COLO668 (cell line): ENCODE results near the gene RTL9.
"Not testable (repeated sequence)": the region's sequence is repeated elsewhere in the genome, so short reads cannot be mapped to it uniquely, and the experiment has no call there.

Experiments
- DNase-seq: peaks from one replicate; lab custom pipeline; 2025; ENCODE audit not compliant: unreplicated experiment; lab: John Stamatoyannopoulos, UW

Gene RTL9

DNA sequence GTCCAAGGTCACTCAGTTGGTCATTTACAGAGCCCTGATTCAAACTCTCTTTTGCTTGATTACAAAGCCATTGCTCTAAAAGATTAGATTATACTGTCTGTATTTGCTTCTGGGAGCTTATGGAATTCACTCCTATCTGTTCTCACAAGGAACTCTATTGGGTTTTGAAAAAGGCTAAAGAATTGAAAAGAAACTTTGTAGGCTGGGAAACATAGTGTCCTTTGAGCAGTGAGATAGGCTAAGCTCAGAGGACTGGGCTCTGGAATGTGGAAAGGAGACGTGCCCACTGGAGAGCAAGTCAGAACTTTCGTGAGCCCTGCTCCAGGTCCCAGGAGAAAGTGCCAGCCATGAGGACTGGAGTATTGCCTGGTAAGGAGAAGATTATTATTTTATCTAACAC lies at the start of gene RTL9:
RTL9 (plus strand) TSS at position 301 of the 400 bp plus-strand sequence. CDS start 91,770 bp downstream, outside the sequence.
- DNase-seq: no peak

DNA sequence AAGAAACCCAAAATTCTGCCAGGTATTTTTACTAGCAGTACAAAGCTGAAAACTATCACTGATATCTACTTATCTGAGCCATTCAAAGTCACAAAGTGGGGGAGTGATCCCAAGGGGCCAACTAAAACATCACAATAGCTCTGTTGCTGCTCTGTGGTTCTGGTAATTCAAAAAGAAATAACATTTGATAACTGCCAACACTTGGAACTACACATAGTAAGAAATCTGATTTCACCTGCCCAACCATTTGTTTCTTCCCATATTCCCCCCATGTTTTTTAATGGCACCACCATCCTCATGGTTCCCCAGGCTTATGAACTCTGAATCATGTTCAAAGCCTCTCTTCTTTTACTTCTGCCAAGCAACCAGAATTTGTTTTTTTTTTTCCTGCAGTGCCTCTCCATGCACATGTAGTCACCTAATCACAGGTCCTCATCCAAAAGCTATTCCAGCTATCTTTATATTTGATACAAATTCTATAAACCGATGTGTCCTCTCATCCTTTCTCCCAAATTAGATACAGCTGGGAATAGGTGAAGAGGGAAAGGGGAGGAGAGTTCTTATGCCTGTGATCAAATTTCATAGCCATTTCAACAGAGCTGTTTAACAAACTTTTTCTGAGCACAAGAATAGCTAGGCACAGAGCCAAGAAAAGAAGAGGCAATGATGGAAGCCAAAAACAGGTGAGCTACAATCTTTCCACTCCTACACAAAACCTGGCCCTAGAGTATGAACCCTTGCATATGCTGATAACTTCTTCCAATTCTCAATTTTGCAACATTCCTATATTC lies 48.5 kb upstream of the RTL9 start:
- no peak for DNase-seq

DNA sequence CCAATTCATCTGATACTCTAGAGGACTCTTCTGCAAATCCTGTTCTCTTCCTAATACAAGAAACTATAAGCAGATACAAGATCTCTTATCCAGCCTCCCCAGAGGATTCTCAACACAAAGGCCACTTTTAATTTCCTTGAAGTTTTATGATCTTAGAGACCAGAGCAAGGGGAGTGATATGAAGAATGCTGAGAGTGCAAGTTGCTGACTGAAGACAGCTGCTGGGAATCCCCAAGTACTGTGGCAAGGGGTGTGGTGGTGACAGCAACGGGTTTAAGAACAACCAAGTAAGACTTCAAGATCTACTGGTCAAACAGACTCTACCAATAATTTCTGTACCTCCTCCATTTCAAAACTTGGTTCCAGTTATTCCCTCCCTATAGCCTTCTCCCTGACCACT lies 47.8 kb upstream of the RTL9 start:
- DNase-seq: no peak

DNA sequence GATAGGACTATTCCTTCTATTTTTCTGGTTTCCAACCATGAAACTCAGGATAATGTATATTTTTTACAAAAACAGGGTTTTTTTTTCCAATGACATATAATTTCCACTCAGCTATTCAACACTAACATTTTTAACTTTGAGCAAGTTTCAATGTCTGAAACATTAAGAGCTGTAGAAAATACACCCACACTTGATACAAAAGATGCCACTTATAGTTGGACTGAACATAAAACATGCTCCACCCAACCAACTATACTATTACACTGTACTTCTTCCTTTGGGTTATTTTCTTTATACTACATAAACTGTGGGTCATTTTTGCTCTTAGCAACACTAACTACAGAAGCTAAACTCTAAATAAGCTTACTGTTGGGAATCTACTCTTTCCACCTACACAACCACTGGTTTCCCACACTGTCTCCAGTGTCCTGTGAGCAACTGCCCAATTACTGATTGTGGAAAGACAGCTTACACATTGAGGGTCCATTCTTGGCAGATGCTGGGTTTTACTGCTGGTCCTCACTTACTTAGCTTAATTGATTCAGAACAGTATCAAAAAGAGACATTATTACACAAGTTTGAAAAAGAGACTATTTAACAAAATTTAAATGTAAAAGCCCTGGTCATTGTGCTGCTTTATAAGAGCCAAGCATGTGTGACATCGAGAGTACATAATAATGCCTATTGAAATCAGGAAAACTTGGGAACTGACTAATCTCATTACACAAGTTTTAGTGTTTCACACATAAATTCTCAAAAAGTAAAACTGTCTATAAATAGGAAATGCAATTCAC lies 47.0 kb upstream of the RTL9 start:
- no peak for DNase-seq

DNA sequence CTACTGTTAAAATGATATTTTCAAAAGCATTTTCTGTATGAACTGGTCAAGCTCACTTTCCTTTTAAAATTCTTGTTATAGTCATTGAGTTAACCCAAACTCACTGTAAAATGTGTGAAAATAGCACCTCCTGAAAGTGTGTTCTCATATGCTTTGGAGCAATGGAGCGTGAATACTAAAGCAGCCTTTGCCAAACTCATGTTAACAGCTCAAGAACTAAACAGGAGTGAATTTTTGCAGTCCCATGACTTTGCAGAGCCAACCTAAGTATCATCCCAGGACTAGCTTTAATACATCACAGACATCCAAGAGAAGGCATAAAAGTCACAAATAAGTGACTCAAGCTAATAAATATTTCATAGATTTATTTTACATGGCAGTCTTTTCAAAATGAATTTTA lies 43.1 kb upstream of the RTL9 start:
- DNase-seq: no peak

DNA sequence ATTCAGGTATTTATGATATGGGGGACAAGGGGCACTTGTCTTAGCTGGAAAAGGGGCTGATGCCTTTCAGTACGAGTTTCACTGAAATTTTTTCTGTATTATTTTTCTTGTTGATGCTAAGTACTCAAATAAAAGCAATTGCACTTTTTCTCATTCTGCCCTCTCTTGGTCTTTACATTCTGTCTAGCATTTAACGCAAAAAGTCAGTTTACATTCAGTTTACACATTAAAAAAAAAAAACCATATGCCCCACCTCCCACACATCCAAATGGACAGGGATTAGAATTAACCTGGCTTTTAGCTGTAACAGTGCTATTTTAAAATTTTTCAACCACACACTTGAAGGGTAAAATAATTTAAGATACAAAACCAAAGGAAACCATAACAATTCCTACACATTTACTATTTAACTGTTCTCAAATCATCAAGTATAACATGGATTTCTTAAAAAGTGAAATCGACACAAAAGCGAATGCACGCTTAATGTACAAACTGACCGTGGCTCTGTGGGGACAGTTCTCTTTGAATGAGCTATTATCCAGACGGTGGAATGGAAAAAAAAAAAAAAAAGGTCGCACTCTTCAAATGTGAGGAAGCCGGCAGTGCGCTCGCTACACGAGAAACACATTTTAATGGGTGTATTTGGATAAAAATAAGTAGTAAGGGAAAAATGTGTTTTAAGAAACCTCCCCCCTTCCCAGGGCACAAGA lies 42.1 kb upstream of the RTL9 start:
- DNase-seq: peak; percentile 3

DNA sequence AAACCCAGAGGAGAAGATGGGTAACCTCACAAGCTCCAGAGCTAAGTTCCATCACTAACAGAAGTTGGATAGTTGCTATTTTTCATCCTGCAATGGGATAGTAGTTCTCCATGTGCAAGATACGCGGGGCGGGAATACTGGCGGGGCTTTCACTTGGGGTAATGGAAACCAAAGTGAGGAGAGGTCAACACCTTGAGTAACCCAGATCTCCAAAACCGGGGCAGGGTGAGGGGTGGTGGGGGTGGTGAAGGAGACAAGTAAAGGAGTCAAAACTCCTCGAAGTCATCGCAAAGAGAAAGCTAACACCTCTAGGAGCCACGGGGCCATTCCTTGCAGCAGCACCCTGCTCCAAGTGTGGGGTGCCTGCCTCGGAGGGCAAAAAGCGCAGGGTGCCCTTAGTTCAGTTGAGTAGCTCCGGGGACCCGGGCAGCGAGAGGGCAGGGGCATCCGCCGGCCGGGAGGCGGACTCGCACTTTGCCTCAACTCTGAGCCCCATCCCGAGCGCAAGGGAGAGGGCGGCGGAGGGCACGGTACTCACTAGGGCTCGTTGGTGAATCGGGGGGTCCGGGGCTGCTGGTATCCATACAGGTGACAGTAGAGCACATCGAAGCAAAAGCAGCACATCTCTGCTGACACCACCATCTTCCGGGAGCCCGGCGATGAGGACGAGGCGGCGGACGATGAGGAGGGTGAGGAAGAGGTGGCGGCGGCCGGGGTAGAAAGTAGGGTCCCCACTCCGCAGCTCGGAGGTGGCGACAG lies 41.4 kb upstream of the RTL9 start:
- DNase-seq: peak; percentile 34

DNA sequence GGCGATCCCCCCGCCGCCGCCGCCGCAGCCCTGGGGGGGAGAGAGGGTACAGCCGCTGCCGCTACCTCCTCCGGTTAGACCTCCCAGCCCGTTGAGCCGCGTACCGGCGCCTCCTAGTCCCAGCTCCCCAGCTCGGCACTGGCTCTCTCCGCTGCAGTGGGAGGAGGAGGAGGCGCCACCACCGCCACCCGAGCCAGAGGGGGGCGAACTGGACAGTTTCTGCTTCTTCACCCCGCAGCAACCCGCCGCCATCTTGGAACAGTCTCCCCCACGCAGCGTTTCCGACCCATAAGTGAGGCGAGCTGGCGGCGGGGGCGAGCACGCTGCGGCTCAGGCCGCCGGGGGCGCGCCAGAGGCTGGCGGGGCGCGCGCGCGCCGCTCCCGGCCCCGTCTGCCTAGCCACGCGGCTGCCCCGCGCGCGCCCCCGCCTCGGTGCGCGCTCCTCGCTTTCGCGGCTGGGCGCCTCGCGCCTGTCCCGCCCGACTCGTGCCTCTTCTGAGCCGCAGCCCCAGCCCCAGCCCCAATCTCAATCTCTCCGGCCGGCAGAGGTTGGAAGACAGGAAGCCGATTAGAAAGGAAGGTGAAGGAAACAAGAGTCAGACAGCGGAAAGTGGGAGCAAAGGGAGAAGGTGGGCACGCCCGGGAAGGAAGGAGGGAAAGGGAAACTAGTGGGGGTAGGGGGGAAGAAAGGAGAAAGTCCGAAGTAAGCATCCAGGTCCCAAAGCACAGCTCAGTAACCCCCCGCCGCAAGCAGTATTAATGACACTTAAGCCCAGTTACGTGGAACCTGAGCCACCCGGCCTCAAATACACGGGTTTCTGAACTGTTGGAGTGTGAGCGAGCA lies 40.6 kb upstream of the RTL9 start, which contains the start of gene AMMECR1:
AMMECR1 (minus strand) TSS at position 266 of the 844 bp plus-strand sequence; CDS start at position 252, 14 bp downstream.
- peak; percentile 92 for DNase-seq

DNA sequence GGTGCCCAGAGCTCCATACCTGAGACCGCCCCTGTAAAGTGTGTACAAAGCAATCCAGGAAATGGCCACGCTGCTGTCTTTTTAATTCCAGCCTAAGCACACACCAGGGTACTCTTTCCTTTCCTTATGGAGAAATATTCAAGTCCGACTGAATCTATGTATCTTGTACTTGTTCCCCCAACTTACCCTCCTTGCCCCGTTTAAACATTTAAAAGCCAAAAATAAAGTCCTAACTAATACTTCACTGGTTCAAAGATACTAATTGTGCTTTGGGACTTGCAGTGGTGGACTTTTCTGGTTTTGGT lies 40.0 kb upstream of the RTL9 start:
- DNase-seq: no peak

DNA sequence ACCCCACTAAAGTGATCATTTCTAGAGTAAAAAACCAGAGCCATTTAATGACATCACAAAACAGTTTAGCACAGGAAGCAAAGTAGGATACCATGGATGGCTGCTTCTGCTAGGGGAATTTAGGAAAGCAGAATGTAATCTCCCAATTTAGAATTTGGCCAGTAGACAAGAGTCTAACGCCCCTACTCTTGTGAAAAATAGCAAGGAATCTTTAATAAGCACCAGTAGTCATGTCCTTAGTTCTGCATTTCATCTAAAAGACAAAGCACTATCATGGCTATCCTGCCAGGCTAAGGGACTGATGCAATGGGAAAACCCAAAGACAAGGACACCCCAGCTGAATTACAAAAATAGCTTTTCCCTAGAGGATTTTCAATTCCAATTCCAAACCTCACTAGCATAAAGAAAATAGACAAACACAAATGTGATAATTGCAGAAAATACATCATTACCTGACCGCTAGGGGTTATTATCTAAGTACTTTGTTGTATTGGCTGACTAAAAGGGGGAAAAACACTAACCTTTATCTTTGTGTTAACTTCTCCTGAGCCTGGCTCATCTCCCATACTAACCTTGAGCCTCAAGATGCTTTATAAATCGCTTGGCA lies 38.2 kb upstream of the RTL9 start:
- no peak for DNase-seq

DNA sequence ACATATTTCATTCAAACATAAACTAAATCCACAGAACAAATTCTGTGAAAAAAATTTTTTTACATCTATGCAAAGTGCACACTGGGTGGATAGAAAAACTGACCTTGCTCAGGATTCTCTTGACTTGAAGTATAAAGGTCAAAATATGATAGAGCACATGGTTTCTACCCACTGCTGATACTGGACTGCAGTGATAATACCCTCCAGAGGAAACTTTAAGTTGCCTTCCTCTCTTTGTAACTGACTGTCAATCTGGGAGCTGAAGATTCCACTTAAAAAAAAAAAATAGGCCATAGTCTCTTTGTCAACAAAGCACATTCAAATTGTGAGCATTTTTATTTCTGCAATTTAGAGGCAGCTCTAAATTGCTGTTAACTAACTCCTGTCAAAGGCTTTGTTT lies 37.6 kb upstream of the RTL9 start:
- no peak for DNase-seq

DNA sequence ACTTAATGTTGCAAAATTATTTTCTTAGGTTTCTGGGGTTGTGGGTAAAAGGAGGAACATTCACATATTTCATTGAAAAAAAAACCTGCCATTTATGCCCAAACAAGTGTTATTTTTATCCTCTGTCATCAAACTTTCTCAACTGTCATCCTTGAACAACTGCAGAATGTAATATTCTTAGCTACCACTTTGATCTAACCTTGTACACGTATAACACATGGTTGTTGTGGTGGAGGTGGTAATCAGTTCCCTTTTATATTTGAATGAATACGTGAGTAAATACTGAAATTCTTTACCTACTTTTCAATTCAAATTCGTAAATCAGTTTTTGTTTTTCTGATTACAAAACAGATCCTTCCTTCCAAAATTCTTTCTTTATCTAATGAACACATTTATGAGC lies 37.0 kb upstream of the RTL9 start:
- no peak for DNase-seq

DNA sequence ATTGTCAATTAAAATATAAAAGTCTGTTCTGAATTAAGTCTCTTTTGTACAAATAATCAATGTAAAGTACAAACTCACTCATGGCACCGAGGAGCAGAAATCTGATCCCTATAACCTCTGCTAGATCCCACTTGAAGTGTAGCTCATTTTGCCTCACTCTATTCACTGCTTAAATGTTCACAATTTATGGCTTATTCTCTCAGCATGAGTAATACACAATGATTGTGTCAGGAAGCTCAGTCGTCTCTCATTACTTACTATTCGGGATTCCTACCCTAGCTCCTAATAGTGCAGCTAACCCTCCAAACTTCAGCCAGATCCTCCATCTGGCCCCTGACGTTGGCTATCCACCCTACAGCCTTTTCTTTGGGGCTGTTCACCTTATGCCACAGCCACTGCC lies 36.0 kb upstream of the RTL9 start:
- peak; percentile 2 for DNase-seq

DNA sequence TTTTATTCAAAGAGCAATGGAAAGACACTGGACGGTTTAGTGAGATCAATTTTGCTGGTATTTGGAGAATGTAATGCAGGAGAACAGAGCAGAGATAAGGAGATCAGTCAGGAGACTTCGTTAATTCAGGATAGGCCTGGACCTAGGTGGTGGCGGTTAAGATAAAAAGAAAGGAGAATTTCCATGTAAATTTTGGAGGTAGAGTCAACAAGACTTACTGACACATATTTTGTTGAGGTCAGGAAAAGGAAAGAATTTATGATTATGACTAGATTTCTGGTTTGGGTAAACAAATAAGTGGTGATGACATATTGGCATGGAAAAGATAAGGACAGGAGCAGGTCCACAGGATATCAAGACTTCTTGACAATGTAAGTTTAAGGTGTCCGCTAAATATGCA lies 31.9 kb upstream of the RTL9 start:
- DNase-seq: no peak

DNA sequence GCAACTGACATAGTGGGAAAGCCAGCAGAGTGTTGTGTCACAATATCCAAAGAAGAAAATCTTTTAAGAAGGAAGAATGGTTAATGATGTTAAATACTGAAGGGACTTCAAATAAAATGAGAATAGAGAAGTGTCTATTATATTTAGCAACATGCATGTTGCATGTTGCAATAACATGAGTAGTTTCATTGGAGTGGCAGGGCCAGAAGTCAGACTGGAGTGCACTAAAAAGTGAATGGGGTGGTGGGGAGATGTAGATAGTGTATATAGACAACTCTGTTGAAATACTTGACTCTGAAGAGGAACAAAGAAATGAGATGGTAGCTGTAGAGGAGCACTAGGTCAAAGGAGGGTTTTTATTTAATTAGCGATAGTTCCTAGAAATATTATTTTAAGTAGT lies 31.3 kb upstream of the RTL9 start:
- no peak for DNase-seq

DNA sequence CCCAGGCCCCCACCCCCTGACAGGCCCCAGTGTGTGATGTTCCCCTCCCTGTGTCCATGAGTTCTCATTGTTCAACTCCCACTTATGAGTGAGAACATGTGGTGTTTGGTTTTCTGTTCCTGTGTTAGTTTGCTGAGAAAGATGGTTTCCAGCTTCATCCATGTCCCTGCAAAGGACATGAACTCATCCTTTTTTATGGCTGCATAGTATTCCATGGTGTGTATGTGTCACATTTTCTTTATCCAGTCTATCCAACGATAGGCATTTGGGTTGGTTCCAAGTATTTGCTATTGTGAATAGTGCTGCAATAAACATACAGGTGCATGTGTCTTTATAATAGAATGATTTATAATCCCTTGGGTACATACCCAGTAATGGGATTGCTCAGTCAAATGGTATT lies 30.0 kb upstream of the RTL9 start:
- DNase-seq: not testable (repeated sequence)

DNA sequence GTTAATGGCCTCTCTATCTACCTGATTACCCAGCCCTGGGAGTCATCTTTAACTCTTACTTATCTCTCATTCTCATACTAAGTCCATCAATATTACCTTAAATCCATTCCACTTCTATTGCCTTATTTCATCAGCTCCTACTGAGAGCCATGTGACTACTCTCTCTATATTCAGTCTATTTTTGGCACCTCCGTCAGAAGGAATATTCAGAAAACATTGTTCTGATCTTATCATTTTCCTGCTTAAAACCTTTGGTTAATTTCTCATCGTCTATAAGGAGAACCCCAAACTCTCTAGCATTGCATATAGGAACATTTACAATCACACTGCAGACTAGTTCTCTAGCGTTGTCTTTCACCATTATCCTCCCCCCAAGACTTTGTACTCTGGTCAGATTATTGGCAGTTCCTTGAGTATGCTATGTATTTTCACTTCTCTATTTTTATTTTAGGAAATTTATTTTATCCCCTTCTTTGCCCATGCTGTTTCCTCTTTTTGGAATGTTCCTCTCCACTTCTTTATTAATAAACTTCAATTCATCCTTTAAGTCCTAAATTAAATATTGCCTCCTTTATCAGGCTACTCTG lies 27.1 kb upstream of the RTL9 start:
- DNase-seq: no peak

DNA sequence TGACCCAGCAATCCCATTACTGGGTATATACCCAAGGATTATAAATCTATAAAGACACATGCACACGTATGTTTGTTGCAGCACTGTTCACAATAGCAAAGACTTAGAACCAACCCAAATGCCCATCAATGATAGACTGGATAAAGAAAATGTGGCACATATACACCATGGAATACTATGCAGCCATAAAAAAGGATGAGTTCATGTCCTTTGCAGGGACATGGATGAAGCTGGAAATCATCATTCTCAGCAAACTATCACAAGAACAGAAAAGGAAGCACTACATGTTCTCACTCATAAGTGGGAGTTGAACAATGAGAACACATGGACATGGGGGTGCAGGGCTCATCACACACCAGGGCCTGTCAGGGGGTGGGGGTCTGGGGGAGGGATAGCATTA lies 25.2 kb upstream of the RTL9 start:
- DNase-seq: not testable (repeated sequence)

DNA sequence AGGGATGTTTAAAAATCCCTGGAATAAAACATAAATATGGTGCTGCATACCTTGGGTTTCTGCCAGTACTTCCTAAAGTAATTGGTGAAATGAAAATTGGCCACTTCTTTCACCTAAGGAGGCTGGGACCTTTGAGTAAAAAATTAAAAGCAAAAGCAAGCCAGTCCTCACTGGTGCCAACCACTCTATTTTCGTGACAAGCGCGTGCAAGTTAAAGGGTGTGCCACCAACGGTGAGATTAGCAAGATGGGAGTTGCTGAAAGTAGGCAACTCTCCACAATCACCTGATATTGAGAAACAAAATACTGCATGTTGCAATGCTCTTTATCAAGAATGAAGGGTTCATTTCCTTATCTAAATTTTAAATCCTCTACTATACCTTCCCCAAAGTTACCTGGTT lies 19.7 kb upstream of the RTL9 start:
- no peak for DNase-seq
